ENCODE data around the gene UCKL1. TPM values are rescaled to one million over a fixed set of nuclear protein-coding genes. Genes with fewer than 3 reads are reported as not detected.

Gene UCKL1
- total RNA-seq, 6 experiments from 2014 or later: 13.1 to 28.5 (median 16.9) TPM

DNA sequence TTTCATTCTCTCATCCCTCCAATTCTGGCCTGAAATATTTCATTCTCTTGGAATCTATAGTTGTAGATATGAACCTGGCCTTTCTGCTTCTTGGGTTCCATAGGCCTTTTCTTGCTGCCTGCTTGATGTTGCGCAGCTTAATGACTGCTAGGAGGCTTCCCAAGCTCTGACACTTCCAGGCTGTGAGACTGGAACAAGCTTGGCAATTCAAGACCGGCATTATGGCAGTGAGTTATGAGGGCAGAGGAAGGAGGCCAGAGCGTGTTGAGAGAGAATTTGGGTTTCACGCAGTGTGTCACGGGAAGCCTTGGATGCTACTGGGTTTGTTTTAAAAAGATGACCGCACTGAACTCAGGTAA, 62.2 kb downstream of the UCKL1 start:
- no peak for TF ChIP-seq CTCF (IDR thresholded peaks at IDR 0.05)
- no peak for TF ChIP-seq POLR2A (IDR thresholded peaks at IDR 0.05)
- H3K27me3 ChIP-seq: no peaks in the 10 kb centered on the region
- peaks cover 0 to 24% (median 6%) of the 10 kb centered on the region in 4 donors for H3K4me1 ChIP-seq
- DNase-seq: no peak
- peak overlapping the region in 1 of 3 donors; percentile 77 for H3K27ac ChIP-seq
- H3K9me3 ChIP-seq: no peaks in the 10 kb centered on the region
- WGBS (ENCODE audit: insufficient coverage, low coverage, low lambda C conversion rate, missing lambda C conversion rate): 22% methylated on average over 6 of the region's 6 CpGs
- intact Hi-C loops (cut with DNase I): no loop called here
- H3K36me3 ChIP-seq: peaks cover 0 to 25% (median 4%) of the 10 kb centered on the region in 4 donors
- H3K4me3 ChIP-seq: peak overlapping the region in 2 of 3 donors; percentile 53 to 67
- ATAC-seq: no peak

- TF ChIP-seq POLR2A (IDR thresholded peaks at IDR 0.05): no peak
- TF ChIP-seq CTCF (IDR thresholded peaks at IDR 0.05): no peak
- no peak overlapping the region for H3K27ac ChIP-seq
- peaks cover 0 to 18% (median 6%) of the 10 kb centered on the region in 4 donors for H3K4me1 ChIP-seq
- WGBS (ENCODE audit: insufficient coverage, low coverage, low lambda C conversion rate, missing lambda C conversion rate): 93% methylated on average over 3 of the region's 7 CpGs
- H3K36me3 ChIP-seq: peaks cover 0 to 32% (median 8%) of the 10 kb centered on the region in 4 donors
- H3K27me3 ChIP-seq: no peaks in the 10 kb centered on the region
- intact Hi-C loops (cut with DNase I): no loop called here
- H3K4me3 ChIP-seq: no peak overlapping the region
- ATAC-seq (no peak), DNase-seq (no peak)
- H3K9me3 ChIP-seq: no peaks in the 10 kb centered on the region
These were observed 63.8 kb downstream of the UCKL1 start for GRCh38 chr20:63892402-63892801.

DNA sequence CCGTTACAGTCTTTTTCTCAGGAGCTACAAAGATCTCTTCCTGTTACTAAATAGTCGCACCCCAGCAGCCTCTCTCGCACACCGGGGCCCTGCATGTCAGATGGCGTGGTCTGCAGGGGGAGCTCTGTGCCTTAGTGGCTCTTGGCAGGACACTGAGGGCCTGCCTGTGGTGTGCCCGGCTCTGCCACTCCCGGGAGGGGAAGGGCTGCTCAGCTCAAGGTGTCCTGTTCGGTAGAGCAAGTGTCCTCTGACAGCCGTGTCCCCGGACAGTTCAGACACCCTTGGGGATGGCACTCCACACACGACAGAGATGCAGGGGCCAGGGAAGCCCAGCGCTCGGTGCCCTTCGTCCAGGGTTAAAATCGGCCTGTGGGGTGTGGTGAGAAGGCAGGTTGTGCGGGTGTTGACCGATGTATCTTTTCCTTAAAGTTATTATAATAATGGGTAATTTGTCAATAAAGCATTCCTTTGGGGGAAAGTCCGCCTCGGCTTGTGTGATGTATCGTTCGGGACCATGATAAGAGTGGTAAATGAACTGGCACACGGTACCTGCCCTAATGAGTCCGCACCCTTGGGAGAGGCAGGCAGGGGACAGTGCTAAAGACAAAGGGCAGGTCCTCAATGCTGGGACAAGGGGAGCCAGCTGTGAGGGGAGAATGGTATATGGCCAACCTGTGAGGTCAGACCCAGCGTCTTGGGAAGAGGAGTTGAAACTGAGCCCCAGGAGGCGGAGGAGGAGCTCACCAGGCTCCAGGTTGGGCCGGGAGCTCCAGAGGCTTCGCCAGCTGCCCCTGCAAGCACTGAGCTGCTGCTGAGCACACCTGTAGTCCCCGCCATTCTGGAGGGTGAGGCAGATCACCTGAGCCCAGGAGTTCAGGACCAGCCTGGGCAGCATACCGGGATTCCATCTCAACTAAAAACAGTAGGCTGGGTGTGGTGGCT, 64.9 kb downstream of the UCKL1 start:
- H3K27ac ChIP-seq: no peak overlapping the region
- H3K9me3 ChIP-seq: no peaks in the 10 kb centered on the region
- 94% methylated on average over 14 of the region's 29 CpGs for WGBS (ENCODE audit: insufficient coverage, low coverage, low lambda C conversion rate, missing lambda C conversion rate)
- DNase-seq (no peak), ATAC-seq (no peak)
- H3K4me3 ChIP-seq: no peak overlapping the region
- intact Hi-C loops (cut with DNase I): no loop called here
- TF ChIP-seq CTCF (IDR thresholded peaks at IDR 0.05) (no peak), POLR2A (IDR thresholded peaks at IDR 0.05) (no peak)
- H3K36me3 ChIP-seq: peaks cover 0 to 38% (median 11%) of the 10 kb centered on the region in 4 donors
- peaks cover 0 to 8% (median under 1%) of the 10 kb centered on the region in 4 donors for H3K4me1 ChIP-seq
- no peaks in the 10 kb centered on the region for H3K27me3 ChIP-seq

GRCh38 chr20:63890616-63891015, 65.6 kb downstream of the UCKL1 start:
- H3K4me3 ChIP-seq: no peak overlapping the region
- no peaks in the 10 kb centered on the region for H3K9me3 ChIP-seq
- H3K27ac ChIP-seq: no peak overlapping the region
- peaks cover 0 to 7% (median 0%) of the 10 kb centered on the region in 4 donors for H3K4me1 ChIP-seq
- no peak for ATAC-seq
- no peaks in the 10 kb centered on the region for H3K27me3 ChIP-seq
- WGBS (ENCODE audit: insufficient coverage, low coverage, low lambda C conversion rate, missing lambda C conversion rate): 76% methylated on average over 3 of the region's 7 CpGs
- intact Hi-C loops (cut with DNase I): no loop called here
- H3K36me3 ChIP-seq: peaks cover 0 to 38% (median 11%) of the 10 kb centered on the region in 4 donors
- no peak for TF ChIP-seq CTCF (IDR thresholded peaks at IDR 0.05)
- TF ChIP-seq POLR2A (IDR thresholded peaks at IDR 0.05): no peak
- DNase-seq: no peak
